ENCODE data around the gene SLC6A2. TPM values are rescaled to one million over a fixed set of nuclear protein-coding genes. Genes with fewer than 3 reads are reported as not detected.

Gene SLC6A2
- 0.04 to 0.13 TPM (median 0.06 TPM) in 4 of 5 replicates, not detected in the other for total RNA-seq (2022; extraction: Qiagen RNA extraction)

DNA sequence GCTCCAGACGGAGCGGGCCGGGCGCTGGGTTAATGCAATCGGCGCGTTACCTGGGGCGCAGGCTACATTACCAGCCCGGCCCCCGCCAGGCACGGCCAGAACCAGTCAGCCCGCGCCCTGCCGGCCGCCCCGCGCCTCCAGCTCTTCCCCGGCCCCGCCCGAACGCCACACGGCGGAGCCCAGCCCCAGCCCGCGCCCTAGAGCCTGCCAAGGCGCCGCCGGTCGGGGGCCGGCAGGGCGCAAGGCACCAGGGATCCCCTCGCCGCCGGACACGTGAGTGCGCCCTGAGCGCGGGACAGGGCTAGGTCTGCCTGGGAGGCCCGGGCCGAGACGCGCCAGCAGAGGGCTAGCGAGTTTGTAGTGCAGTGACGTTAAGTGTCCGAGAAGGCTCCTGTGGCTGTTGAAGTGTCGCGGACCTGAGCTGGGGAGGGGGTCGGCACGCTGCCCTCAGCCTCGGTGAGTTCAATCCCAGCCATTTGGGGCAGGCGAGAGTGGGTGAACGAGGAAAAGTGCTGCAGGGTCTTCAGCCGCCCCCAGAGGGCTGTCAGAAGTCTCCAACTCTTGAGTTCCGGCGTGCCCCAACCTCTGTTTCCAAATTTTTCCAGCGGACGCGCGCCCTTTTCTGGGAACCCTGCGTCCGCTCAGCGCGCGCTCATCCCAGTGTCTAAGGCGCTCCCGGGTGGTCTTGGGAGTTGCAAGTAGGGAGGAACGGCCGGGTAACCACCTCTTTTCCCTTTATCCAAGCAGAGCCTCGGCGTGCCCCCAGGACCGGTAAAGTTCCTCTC is at the start of gene SLC6A2:
SLC6A2 (plus strand) TSS at position 92 of the 785 bp plus-strand sequence. CDS start 707 bp downstream, outside the sequence.

Other genes starting within 250 kb of the SLC6A2 start
- 8.7 to 12.2 TPM (median 9.8 TPM) in 5 replicates for gene MMP2, start 176.8 kb upstream of the SLC6A2 start, total RNA-seq (2022; extraction: Qiagen RNA extraction)
- 3.0 to 5.5 TPM (median 4.6 TPM) in 5 replicates for gene LPCAT2, start 146.9 kb upstream of the SLC6A2 start, total RNA-seq (2022; extraction: Qiagen RNA extraction)
- 0.08 TPM in 1 of 5 replicates, not detected in the others for gene CAPNS2, start 89.3 kb upstream of the SLC6A2 start, total RNA-seq (2022; extraction: Qiagen RNA extraction)
- gene CES1, start 177.1 kb downstream of the SLC6A2 start, total RNA-seq (2022; extraction: Qiagen RNA extraction) = 29.2 to 43.0 TPM (median 33.9 TPM) in 5 replicates
- not detected in 5 replicates for gene CES5A, start 219.4 kb downstream of the SLC6A2 start, total RNA-seq (2022; extraction: Qiagen RNA extraction)